K562 (cell line): Measurements from ENCODE around the gene MCM7. TPM values are rescaled to one million over a fixed set of nuclear protein-coding genes. Genes with fewer than 3 reads are reported as not detected.

Source experiments
- ATAC-seq: fragments of 200-7000 bp; cut with Tn5 transposase; 3 replicates; pipeline ENCODE4 v1.9.1; 2020; ENCODE audit warnings: moderate library complexity
- BruUV-seq: library from RNA; stranded (reverse); fragments of 400-500 nt; replicated peaks from 2 replicates; lab custom pipeline; 2021; lab: Mats Ljungman, UMichigan
- CTCF ChIA-PET: fragments of 300-600 bp; formaldehyde crosslinking; extraction: SDS; loops from one replicate; lab custom pipeline; 2021; ENCODE audit warnings: low intra/inter-chr PET ratio; lab: Yijun Ruan, JAX
- POLR2A ChIA-PET: fragments of 300-600, 350-650 bp; sonication (Branson Sonifier 250); formaldehyde crosslinking; extraction: SDS; loops from one replicate; lab custom pipeline; 2021; ENCODE audit warnings: antibody characterized with exemption, inconsistent platforms; lab: Yijun Ruan, JAX
- DNase-seq, 4 experiments: peaks; one replicate each; pipeline versions ENCODE4 v3.0.0 to v3.0.0-alpha.2; 2011 to 2018; ENCODE audit warnings: low spot score in 3 of 4, mixed read lengths in 3 of 4; ENCODE audit errors: extremely low read depth in 1 of 4
- FAIRE-seq: peaks from 2 replicates; lab custom pipeline; 2011; peaks lifted over from hg19 to GRCh38; lab: Jason Lieb, UNC
- H2AFZ ChIP-seq: 2 replicates; pipeline ENCODE4 v1.6.0; 2011; ENCODE audit warnings: low read depth, low read length, control low read depth, inconsistent platforms
- H3K27ac ChIP-seq: fragments of 200-600 bp; 3 replicates; pipeline ENCODE4 v1.8.0; 2011; ENCODE audit warnings: low read depth, mild to moderate bottlenecking, control low read depth, inconsistent platforms, low read length, moderate library complexity, mixed read lengths; ENCODE audit errors: extremely low read depth
- H3K27me3 ChIP-seq, 2 experiments: fragments of 300-600 bp in 1 of 2; 2 replicates in 1 of 2; 3 replicates in 1 of 2; pipeline versions ENCODE4 v1.6.0 to v1.8.0; 2011; ENCODE audit warnings: inconsistent platforms in 2 of 2, low read length in 2 of 2, mild to moderate bottlenecking in 1 of 2, mixed read lengths in 1 of 2, moderate library complexity in 1 of 2; ENCODE audit not compliant: control insufficient read depth in 2 of 2, insufficient read depth in 2 of 2
- H3K36me3 ChIP-seq: fragments of 300-600 bp; 3 replicates; pipeline ENCODE4 v1.8.0; 2011; ENCODE audit warnings: mild to moderate bottlenecking, low read length, inconsistent platforms; ENCODE audit not compliant: control insufficient read depth, insufficient read depth
- H3K4me1 ChIP-seq, 2 experiments: fragments of 200-600 bp in 1 of 2; replicated peaks in 1 of 2; 2 replicates in 1 of 2; 3 replicates in 1 of 2; pipeline versions ENCODE4 v1.5.1 to v1.8.0; 2011; ENCODE audit warnings: inconsistent platforms in 2 of 2, low read length in 2 of 2, mild to moderate bottlenecking in 1 of 2, mixed read lengths in 1 of 2, moderate library complexity in 1 of 2; ENCODE audit not compliant: control insufficient read depth in 2 of 2, insufficient read depth in 2 of 2
- H3K4me2 ChIP-seq: 2 replicates; pipeline ENCODE4 v1.6.1; 2011; ENCODE audit warnings: low read length, control low read depth, inconsistent platforms, mixed read lengths; ENCODE audit not compliant: insufficient read depth
- H3K4me3 ChIP-seq: fragments of 200-600 bp; sonication (generic), shearing (Covaris generic); 2 replicates; pipeline ENCODE4 v1.5.1; 2016; ENCODE audit warnings: control low read depth, inconsistent platforms
- H3K79me2 ChIP-seq: fragments of 200-600 bp; 3 replicates; pipeline ENCODE4 v1.8.0; 2011; ENCODE audit warnings: low read length, inconsistent platforms; ENCODE audit not compliant: control insufficient read depth, insufficient read depth
- H3K9ac ChIP-seq, 2 experiments: 2 replicates each; pipeline versions ENCODE4 v1.6.0 to v1.6.1; 2011; ENCODE audit warnings: low read depth in 2 of 2, low read length in 2 of 2, control low read depth in 1 of 2, inconsistent platforms in 1 of 2, mild to moderate bottlenecking in 1 of 2, mixed read lengths in 1 of 2; ENCODE audit not compliant: insufficient read depth in 1 of 2
- H3K9me1 ChIP-seq: one replicate; pipeline ENCODE4 v1.6.0; 2011; ENCODE audit warnings: inconsistent platforms, mild to moderate bottlenecking, low read length, moderate library complexity; ENCODE audit not compliant: control insufficient read depth, insufficient read depth
- H3K9me3 ChIP-seq: replicated peaks from 2 replicates; pipeline ENCODE4 v1.5.1; 2011; ENCODE audit warnings: low read depth, low read length, inconsistent platforms; ENCODE audit not compliant: control insufficient read depth, insufficient read depth
- H4K20me1 ChIP-seq: replicated peaks from 2 replicates; pipeline ENCODE4 v1.6.1; 2011; ENCODE audit warnings: low read length, inconsistent platforms, mixed read lengths; ENCODE audit not compliant: control insufficient read depth, insufficient read depth
- CHD2 ChIP-seq: IDR thresholded peaks from 2 replicates; pipeline ENCODE4 v1.6.1; 2011; ENCODE audit warnings: low read depth, low read length
- CTBP1 ChIP-seq: fragments of 450-650 bp; IDR thresholded peaks from 2 replicates; pipeline ENCODE4 v1.6.1; 2016; ENCODE audit warnings: borderline replicate concordance
- EHMT2 ChIP-seq: fragments of 450-650 bp; IDR thresholded peaks from 2 replicates; pipeline ENCODE4 v1.6.1; 2018; ENCODE audit warnings: antibody characterized with exemption
- FOXJ2 ChIP-seq: fragments of 200-800 bp; sonication (Bioruptor generic); IDR thresholded peaks from 2 replicates; pipeline ENCODE4 v1.6.1; 2016; ENCODE audit warnings: missing genetic modification characterization, missing compliant biosample characterization
- GTF3C2 ChIP-seq: IDR thresholded peaks from 3 replicates; pipeline ENCODE4 v1.6.1; 2011; ENCODE audit warnings: borderline replicate concordance, mild to moderate bottlenecking, moderate library complexity; ENCODE audit not compliant: insufficient read length; ENCODE audit errors: extremely low read depth
- NFYB ChIP-seq: IDR thresholded peaks from 2 replicates; pipeline ENCODE4 v1.6.1; 2011; ENCODE audit warnings: mild to moderate bottlenecking, moderate library complexity; ENCODE audit not compliant: insufficient read length; ENCODE audit errors: extremely low read depth
- POLR2G ChIP-seq: fragments of 200-400 bp; formaldehyde crosslinking; IDR thresholded peaks from 2 replicates; pipeline ENCODE4 v1.6.1; 2017; ENCODE audit warnings: low read depth, mild to moderate bottlenecking, antibody characterized with exemption, low read length, moderate library complexity
- SIN3A ChIP-seq, 2 experiments: fragments of 150-350 bp in 1 of 2; IDR thresholded peaks; 2 replicates each; pipeline ENCODE4 v1.6.1; 2011 to 2016; ENCODE audit warnings: borderline replicate concordance in 2 of 2, low read depth in 2 of 2, low read length in 2 of 2, mild to moderate bottlenecking in 2 of 2, moderate library complexity in 2 of 2; ENCODE audit not compliant: control insufficient read depth in 1 of 2
- SNAPC5 ChIP-seq: fragments of 250-450 bp; sonication (Bioruptor Pico); IDR thresholded peaks from 2 replicates; pipeline ENCODE4 v1.8.0; 2021; ENCODE audit warnings: moderate library complexity, mild to moderate bottlenecking, inconsistent platforms
- ZBTB33 ChIP-seq: sonication (generic); formaldehyde crosslinking; IDR thresholded peaks from 2 replicates; pipeline ENCODE4 v1.8.1; 2023; ENCODE audit warnings: mild to moderate bottlenecking, missing genetic modification reagents
- ZFP91 ChIP-seq: sonication (generic); formaldehyde crosslinking; IDR thresholded peaks from 2 replicates; pipeline ENCODE4 v1.8.0; 2022; ENCODE audit warnings: mild to moderate bottlenecking, missing genetic modification reagents
- ZNF41 ChIP-seq: fragments of 250-450 bp; sonication (Bioruptor Pico); conservative IDR thresholded peaks from 2 replicates; pipeline ENCODE4 v1.4.0; 2020; ENCODE audit warnings: mild to moderate bottlenecking
- ZNF76 ChIP-seq: fragments of 250-450 bp; sonication (Bioruptor Pico); IDR thresholded peaks from 2 replicates; pipeline ENCODE4 v1.4.0; 2020; ENCODE audit warnings: mild to moderate bottlenecking, moderate library complexity, borderline replicate concordance
- WGBS: fragments of 100-300 bp; shearing (Covaris generic); methylation state at CpG from one replicate; pipeline ENCODE4 v1.1.6; 2016; ENCODE audit warnings: low coverage, mixed read lengths; ENCODE audit not compliant: insufficient coverage; ENCODE audit errors: missing lambda C conversion rate; 5-methylcytosine and 5-hydroxymethylcytosine counted together
- in situ Hi-C: fragments of 300-500 bp; cut with MboI; formaldehyde crosslinking; loops from 4 replicates; pipeline ENCODE4 v1.15.0; 2018; ENCODE audit warnings: inconsistent platforms, mixed read lengths
- intact Hi-C: fragments of 100-400 bp; cut with micrococcal nuclease; formaldehyde crosslinking; loops from 2 replicates; pipeline ENCODE4 v1.14.2; 2022
- polyA plus RNA-seq, 8 experiments: library from polyadenylated mRNA; depleted of rRNA in 4 of 8; stranded (reverse) in 5 of 8; unstranded in 3 of 8; fragments of >200 nt; fragmentation: Nextera tagmentation in 2 of 8; fragmentation: Illumina TruSeq in 1 of 8; extraction: Ambion mirVana in 2 of 8; extraction: Trizol in 1 of 8; gene quantifications; 2 replicates each; pipeline versions ENCODE4 v1.2.1 to v1.2.3, GENCODE V29; 2011 to 2014; ENCODE audit warnings: inconsistent platforms in 1 of 8, missing spikeins in 1 of 8
- total RNA-seq, 7 experiments: library from RNA; depleted of rRNA in 6 of 7; stranded (reverse); fragments of >200 nt in 6 of 7; fragmentation: Illumina TruSeq in 2 of 7; extraction: Trizol in 2 of 7; gene quantifications; 2 replicates each; pipeline versions ENCODE4 v1.2.1 to v1.2.3, GENCODE V29; 2011 to 2021; ENCODE audit warnings: low replicate concordance in 1 of 7

Gene MCM7
- total and polyA plus RNA-seq, 9 of the 15 experiments (the other 6 are each of a cell fraction or from before 2014, with no cell fraction given): 329 to 856 (median 437) TPM

GRCh38 chr7:100090527-100091410 lies 10.4 kb downstream of the MCM7 start:
- Histone ChIP-seq H3K9me3 (no peaks in the 10 kb centered on the region), H3K4me1 (peaks cover 23 to 28% of the 10 kb centered on the region in 2 experiments), H3K79me2 (peaks cover 25% of the 10 kb centered on the region), H2AFZ (no peak overlapping the region), H3K27me3 (no peaks in the 10 kb centered on the region), H3K4me2 (no peak overlapping the region), H3K4me3 (no peak overlapping the region), H3K9ac (peak overlapping the region in 1 of 2 experiments; percentile 26; a peak in 1 of 4 replicates), H3K27ac (peak overlapping the region; percentile 40; the same call in 1 of the 3 replicates), H4K20me1 (peaks cover 29% of the 10 kb centered on the region), H3K36me3 (peaks cover 60% of the 10 kb centered on the region), H3K9me1 (no peaks in the 10 kb centered on the region)
- ATAC-seq: peak; percentile 1
- WGBS: 83% methylated on average over 14 of the region's 14 CpGs
- FAIRE-seq: no peak
- ChIA-PET CTCF (no interaction called here), POLR2A (interaction anchor here (0.6 to 7.9 kb wide), 5 partner anchors 8 to 1092 kb away, joined by 3 to 115 read pairs (median 3); partner anchors contain the start of genes AP4M1 and MCM7)
- in situ Hi-C loops: no loop called here
- DNase-seq: no peak
- no TSS peak for BruUV-seq
- intact Hi-C loops: no loop called here
- TF ChIP-seq NFYB: no peak
- peak; percentile 67 for TF ChIP-seq POLR2G
- TF ChIP-seq ZBTB33 (CRISPR knock-in tag): peak; percentile 61; the same call in 1 of the 2 replicates
- TF ChIP-seq CTBP1: no peak
- peak; percentile 19; the same call in 1 of the 2 replicates for TF ChIP-seq CHD2
- TF ChIP-seq FOXJ2 (tag): no peak
- no peak for TF ChIP-seq ZNF76 (CRISPR knock-in tag)
- no peak for TF ChIP-seq GTF3C2
- no peak for TF ChIP-seq SNAPC5 (CRISPR knock-in tag)
- no peak for TF ChIP-seq ZNF41
- TF ChIP-seq SIN3A (IDR thresholded peaks at IDR 0.05; ENCODE audit: borderline replicate concordance in 2 of 2, control insufficient read depth in 1 of 2, low read depth in 2 of 2, low read length in 2 of 2): 0 out of 4 replicates have a peak, but pooled peaks of 1 of the 2 experiments have one; percentile 9
- peak; percentile 51; the same call in 1 of the 2 replicates for TF ChIP-seq ZFP91
- no peak for TF ChIP-seq EHMT2
